ENCODE data around the gene RYR3.

Gene RYR3

DNA sequence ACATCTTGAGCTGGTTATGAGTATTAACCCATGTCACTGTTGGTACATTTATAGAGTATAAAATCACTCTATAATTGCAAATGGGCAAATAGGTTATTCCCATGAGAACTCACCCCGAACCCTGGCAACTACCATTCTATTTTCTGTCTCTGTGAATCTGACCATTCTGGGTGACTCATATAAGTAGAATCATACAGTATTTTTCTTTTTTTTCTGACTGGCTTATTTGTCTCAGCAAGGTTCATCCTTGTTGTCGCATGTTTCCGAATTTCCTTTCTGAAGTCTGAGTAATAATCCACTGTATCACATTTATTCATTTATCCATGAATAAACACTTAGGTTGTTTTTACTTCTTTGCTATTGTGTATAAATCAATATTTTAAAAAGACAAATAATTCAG lies 597.6 kb downstream of the RYR3 start:
- Histone ChIP-seq H3F3A (ENCODE audit: low read depth) (no peaks in the 10 kb centered on the region), H3K4me1 (ENCODE audit: insufficient read depth, low read length, poor library complexity, severe bottlenecking) (no peaks in the 10 kb centered on the region), H3K9ac (ENCODE audit: low read depth, low read length, poor library complexity, severe bottlenecking) (no peak overlapping the region), H4K20me1 (ENCODE audit: insufficient read depth, low read length, poor library complexity, severe bottlenecking) (no peaks in the 10 kb centered on the region), H3K79me2 (ENCODE audit: insufficient read depth, low read length) (no peaks in the 10 kb centered on the region), H3K27me3 (ENCODE audit: insufficient read depth, low read length, poor library complexity, severe bottlenecking) (no peaks in the 10 kb centered on the region), H3K36me3 (ENCODE audit: insufficient read depth, low read length) (no peaks in the 10 kb centered on the region), H3K4me2 (ENCODE audit: low read depth, low read length, poor library complexity, severe bottlenecking) (no peak overlapping the region), H3K9me3 (ENCODE audit: insufficient read depth, low read depth, low read length) (no peaks in the 10 kb centered on the region), H3K9me2 (replicated peaks; ENCODE audit: low read depth, low read length) (no peaks in the 10 kb centered on the region), H3K4me3 (ENCODE audit: low read length, poor library complexity, severe bottlenecking) (no peak overlapping the region), H2AFZ (ENCODE audit: low read length) (no peak overlapping the region)
- TF ChIP-seq EZH2phosphoT487 (IDR thresholded peaks at IDR 0.05; ENCODE audit: borderline replicate concordance): no peak
- TF ChIP-seq, protein P1, sequence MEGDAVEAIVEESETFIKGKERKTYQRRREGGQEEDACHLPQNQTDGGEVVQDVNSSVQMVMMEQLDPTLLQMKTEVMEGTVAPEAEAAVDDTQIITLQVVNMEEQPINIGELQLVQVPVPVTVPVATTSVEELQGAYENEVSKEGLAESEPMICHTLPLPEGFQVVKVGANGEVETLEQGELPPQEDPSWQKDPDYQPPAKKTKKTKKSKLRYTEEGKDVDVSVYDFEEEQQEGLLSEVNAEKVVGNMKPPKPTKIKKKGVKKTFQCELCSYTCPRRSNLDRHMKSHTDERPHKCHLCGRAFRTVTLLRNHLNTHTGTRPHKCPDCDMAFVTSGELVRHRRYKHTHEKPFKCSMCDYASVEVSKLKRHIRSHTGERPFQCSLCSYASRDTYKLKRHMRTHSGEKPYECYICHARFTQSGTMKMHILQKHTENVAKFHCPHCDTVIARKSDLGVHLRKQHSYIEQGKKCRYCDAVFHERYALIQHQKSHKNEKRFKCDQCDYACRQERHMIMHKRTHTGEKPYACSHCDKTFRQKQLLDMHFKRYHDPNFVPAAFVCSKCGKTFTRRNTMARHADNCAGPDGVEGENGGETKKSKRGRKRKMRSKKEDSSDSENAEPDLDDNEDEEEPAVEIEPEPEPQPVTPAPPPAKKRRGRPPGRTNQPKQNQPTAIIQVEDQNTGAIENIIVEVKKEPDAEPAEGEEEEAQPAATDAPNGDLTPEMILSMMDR (conservative IDR thresholded peaks at IDR 0.05; ENCODE audit: low read length): no peak

DNA sequence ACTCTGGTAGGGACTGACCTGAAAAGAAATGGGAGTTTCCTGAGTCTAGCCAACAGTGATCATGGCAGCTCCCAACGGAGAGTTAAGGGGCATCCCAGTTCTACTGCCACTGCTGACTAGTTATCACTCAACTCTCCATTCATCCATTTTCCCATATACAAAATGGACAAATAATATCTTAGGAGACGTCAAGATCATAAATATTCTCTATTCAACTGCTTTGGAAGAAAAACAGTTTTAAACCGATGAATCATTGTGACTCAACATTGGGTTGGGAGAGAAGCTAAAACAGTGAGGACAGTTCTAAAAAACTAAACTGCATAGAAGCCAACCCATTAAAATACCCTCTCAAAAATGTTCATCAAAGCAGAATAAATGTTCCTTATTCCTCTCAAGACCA lies 600.0 kb downstream of the RYR3 start:
- Histone ChIP-seq H3K4me1 (ENCODE audit: insufficient read depth, low read length, poor library complexity, severe bottlenecking) (no peaks in the 10 kb centered on the region), H2AFZ (ENCODE audit: low read length) (no peak overlapping the region), H3K9ac (ENCODE audit: low read depth, low read length, poor library complexity, severe bottlenecking) (no peak overlapping the region), H3K4me2 (ENCODE audit: low read depth, low read length, poor library complexity, severe bottlenecking) (no peak overlapping the region), H3K27me3 (ENCODE audit: insufficient read depth, low read length, poor library complexity, severe bottlenecking) (no peaks in the 10 kb centered on the region), H3K36me3 (ENCODE audit: insufficient read depth, low read length) (no peaks in the 10 kb centered on the region), H4K20me1 (ENCODE audit: insufficient read depth, low read length, poor library complexity, severe bottlenecking) (no peaks in the 10 kb centered on the region), H3K4me3 (ENCODE audit: low read length, poor library complexity, severe bottlenecking) (no peak overlapping the region), H3K9me3 (ENCODE audit: insufficient read depth, low read depth, low read length) (no peaks in the 10 kb centered on the region), H3K9me2 (replicated peaks; ENCODE audit: low read depth, low read length) (no peaks in the 10 kb centered on the region), H3K79me2 (ENCODE audit: insufficient read depth, low read length) (no peaks in the 10 kb centered on the region), H3F3A (ENCODE audit: low read depth) (no peaks in the 10 kb centered on the region)
- TF ChIP-seq, protein P1 (conservative IDR thresholded peaks at IDR 0.05; ENCODE audit: low read length): no peak

DNA sequence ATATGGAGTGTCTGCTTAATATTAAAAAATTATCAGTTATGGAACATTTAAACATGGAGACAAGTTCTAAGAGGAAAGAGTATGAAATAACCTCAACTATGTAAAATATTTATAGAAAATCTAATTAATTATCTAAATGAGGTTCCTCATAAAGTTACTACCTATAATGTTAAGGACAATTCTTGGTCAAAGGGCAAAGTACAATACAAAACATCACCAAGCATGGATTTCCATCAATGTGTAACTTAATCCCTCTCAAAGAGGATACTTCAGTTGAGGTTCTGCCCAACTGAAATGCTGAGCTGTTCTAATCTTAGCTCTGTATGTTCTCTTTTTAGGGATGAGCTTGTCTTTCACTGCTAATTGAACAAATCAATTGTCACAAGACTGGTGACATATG lies 601.6 kb downstream of the RYR3 start:
- TF ChIP-seq, protein P1 (conservative IDR thresholded peaks at IDR 0.05; ENCODE audit: low read length): no peak
- TF ChIP-seq EZH2phosphoT487 (IDR thresholded peaks at IDR 0.05; ENCODE audit: borderline replicate concordance): no peak
- H4K20me1 ChIP-seq (ENCODE audit: insufficient read depth, low read length, poor library complexity, severe bottlenecking): no peaks in the 10 kb centered on the region
- H2AFZ ChIP-seq (ENCODE audit: low read length): no peak overlapping the region
- H3K4me3 ChIP-seq (ENCODE audit: low read length, poor library complexity, severe bottlenecking): no peak overlapping the region
- H3K27me3 ChIP-seq (ENCODE audit: insufficient read depth, low read length, poor library complexity, severe bottlenecking): no peaks in the 10 kb centered on the region
- no peaks in the 10 kb centered on the region for H3K36me3 ChIP-seq (ENCODE audit: insufficient read depth, low read length)
- no peak overlapping the region for H3K4me2 ChIP-seq (ENCODE audit: low read depth, low read length, poor library complexity, severe bottlenecking)
- no peaks in the 10 kb centered on the region for H3F3A ChIP-seq (ENCODE audit: low read depth)
- H3K9me2 ChIP-seq (replicated peaks; ENCODE audit: low read depth, low read length): no peaks in the 10 kb centered on the region
- H3K79me2 ChIP-seq (ENCODE audit: insufficient read depth, low read length): no peaks in the 10 kb centered on the region
- no peak overlapping the region for H3K9ac ChIP-seq (ENCODE audit: low read depth, low read length, poor library complexity, severe bottlenecking)
- no peaks in the 10 kb centered on the region for H3K4me1 ChIP-seq (ENCODE audit: insufficient read depth, low read length, poor library complexity, severe bottlenecking)
- H3K9me3 ChIP-seq (ENCODE audit: insufficient read depth, low read depth, low read length): no peaks in the 10 kb centered on the region
